Activated CD4-positive, alpha-beta T cell treated with anti-CD3 and anti-CD28 coated beads, Interleukin-2, amount 50 U/mL, for 4 hours (primary cell): Measurements from ENCODE around the gene RNU1-1.
A peak's percentile ranks its signal among the peaks of the same experiment; 100 is the strongest.
"Not testable (repeated sequence)": the region's sequence is repeated elsewhere in the genome, so short reads cannot be mapped to it uniquely, and the experiment has no call there.

ENCODE experiments used
- DNase-seq, 2 experiments: peaks; one replicate each; pipeline ENCODE4 v3.0.0-alpha.2; 2020

The RNU1-1 gene

GRCh38 chr1:16521288-16521583, 7.2 kb upstream of the RNU1-1 start:
- DNase-seq = no peak

GRCh38 chr1:16520435-16521287, 6.6 kb upstream of the RNU1-1 start:
- DNase-seq = not testable (repeated sequence)

GRCh38 chr1:16519255-16519951, 5.3 kb upstream of the RNU1-1 start:
- not testable (repeated sequence) for DNase-seq

- DNase-seq = not testable (repeated sequence)
Measured at GRCh38 chr1:16518913-16519254, 4.8 kb upstream of the RNU1-1 start.

- DNase-seq = not testable (repeated sequence)
Measured at GRCh38 chr1:16516694-16517410, 2.8 kb upstream of the RNU1-1 start.

GRCh38 chr1:16513412-16514106, 526 bp downstream of the RNU1-1 start:
- DNase-seq = peak; percentile 51 to 55

- not testable (repeated sequence) for DNase-seq
Measured at GRCh38 chr1:16512624-16513411, 1.3 kb downstream of the RNU1-1 start.

GRCh38 chr1:16511926-16512325, 2.2 kb downstream of the RNU1-1 start:
- not testable (repeated sequence) for DNase-seq

- peak in 1 of 2 experiments; percentile 16 for DNase-seq
Measured at GRCh38 chr1:16508861-16509445, 5.1 kb downstream of the RNU1-1 start.

- not testable (repeated sequence) for DNase-seq
Measured at GRCh38 chr1:16506364-16507136, 7.5 kb downstream of the RNU1-1 start.

- DNase-seq = not testable (repeated sequence)
Measured at GRCh38 chr1:16505870-16506269, 8.2 kb downstream of the RNU1-1 start.

GRCh38 chr1:16503494-16503893, 10.6 kb downstream of the RNU1-1 start:
- no peak for DNase-seq

GRCh38 chr1:16501446-16501845, 12.6 kb downstream of the RNU1-1 start:
- not testable (repeated sequence) for DNase-seq

GRCh38 chr1:16500975-16501374, 13.1 kb downstream of the RNU1-1 start:
- not testable (repeated sequence) for DNase-seq

GRCh38 chr1:16500466-16500865, 13.6 kb downstream of the RNU1-1 start:
- DNase-seq = not testable (repeated sequence)

GRCh38 chr1:16498573-16499413, 15.3 kb downstream of the RNU1-1 start:
- DNase-seq = peak; percentile 71 to 74

- not testable (repeated sequence) for DNase-seq
Measured at GRCh38 chr1:16498047-16498446, 16.0 kb downstream of the RNU1-1 start.

- not testable (repeated sequence) for DNase-seq
Measured at GRCh38 chr1:16497474-16497904, 16.6 kb downstream of the RNU1-1 start.

- not testable (repeated sequence) for DNase-seq
Measured at GRCh38 chr1:16493731-16494130, 20.4 kb downstream of the RNU1-1 start.

- DNase-seq = not testable (repeated sequence)
Measured at GRCh38 chr1:16492937-16493336, 21.1 kb downstream of the RNU1-1 start.
